ENCODE data around the gene NXPE3.

The NXPE3 gene

GRCh38 chr3:101851850-101852714, 73.1 kb downstream of the NXPE3 start:
- TF ChIP-seq, protein P1, sequence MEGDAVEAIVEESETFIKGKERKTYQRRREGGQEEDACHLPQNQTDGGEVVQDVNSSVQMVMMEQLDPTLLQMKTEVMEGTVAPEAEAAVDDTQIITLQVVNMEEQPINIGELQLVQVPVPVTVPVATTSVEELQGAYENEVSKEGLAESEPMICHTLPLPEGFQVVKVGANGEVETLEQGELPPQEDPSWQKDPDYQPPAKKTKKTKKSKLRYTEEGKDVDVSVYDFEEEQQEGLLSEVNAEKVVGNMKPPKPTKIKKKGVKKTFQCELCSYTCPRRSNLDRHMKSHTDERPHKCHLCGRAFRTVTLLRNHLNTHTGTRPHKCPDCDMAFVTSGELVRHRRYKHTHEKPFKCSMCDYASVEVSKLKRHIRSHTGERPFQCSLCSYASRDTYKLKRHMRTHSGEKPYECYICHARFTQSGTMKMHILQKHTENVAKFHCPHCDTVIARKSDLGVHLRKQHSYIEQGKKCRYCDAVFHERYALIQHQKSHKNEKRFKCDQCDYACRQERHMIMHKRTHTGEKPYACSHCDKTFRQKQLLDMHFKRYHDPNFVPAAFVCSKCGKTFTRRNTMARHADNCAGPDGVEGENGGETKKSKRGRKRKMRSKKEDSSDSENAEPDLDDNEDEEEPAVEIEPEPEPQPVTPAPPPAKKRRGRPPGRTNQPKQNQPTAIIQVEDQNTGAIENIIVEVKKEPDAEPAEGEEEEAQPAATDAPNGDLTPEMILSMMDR (IDR thresholded peaks at IDR 0.05; ENCODE audit: control insufficient read depth, extremely low read depth, insufficient read depth) = no peak
- DNase-seq (ENCODE audit: low read depth) = no peak
- H3K4me3 ChIP-seq (ENCODE audit: low read depth, low read length) = no peak overlapping the region

DNA sequence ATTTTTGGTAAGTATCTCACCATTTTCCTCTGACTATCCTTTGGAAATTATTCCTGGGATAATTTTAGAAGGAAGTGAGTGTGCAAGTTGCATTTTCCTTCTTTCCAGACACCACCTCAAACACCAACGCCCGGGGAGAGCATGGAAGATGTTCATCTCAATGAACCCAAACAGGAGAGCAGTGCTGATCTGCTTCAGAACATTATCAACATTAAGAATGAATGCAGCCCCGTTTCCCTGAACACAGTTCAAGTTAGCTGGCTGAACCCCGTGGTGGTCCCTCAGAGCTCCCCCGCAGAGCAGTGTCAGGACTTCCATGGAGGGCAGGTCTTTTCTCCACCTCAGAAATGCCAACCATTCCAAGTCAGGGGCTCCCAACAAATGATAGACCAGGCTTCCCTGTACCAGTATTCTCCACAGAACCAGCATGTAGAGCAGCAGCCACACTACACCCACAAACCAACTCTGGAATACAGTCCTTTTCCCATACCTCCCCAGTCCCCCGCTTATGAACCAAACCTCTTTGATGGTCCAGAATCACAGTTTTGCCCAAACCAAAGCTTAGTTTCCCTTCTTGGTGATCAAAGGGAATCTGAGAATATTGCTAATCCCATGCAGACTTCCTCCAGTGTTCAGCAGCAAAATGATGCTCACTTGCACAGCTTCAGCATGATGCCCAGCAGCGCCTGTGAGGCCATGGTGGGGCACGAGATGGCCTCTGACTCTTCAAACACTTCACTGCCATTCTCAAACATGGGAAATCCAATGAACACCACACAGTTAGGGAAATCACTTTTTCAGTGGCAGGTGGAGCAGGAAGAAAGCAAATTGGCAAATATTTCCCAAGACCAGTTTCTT, 74.2 kb downstream of the NXPE3 start:
- H3K4me3 ChIP-seq (ENCODE audit: low read depth, low read length) = no peak overlapping the region
- TF ChIP-seq, protein P1 (IDR thresholded peaks at IDR 0.05; ENCODE audit: control insufficient read depth, extremely low read depth, insufficient read depth) = no peak
- DNase-seq (ENCODE audit: low read depth) = no peak

- TF ChIP-seq, protein P1 (IDR thresholded peaks at IDR 0.05; ENCODE audit: control insufficient read depth, extremely low read depth, insufficient read depth) = no peak
- H3K4me3 ChIP-seq (ENCODE audit: low read depth, low read length) = no peak overlapping the region
- no peak for DNase-seq (ENCODE audit: low read depth)
These were observed 75.0 kb downstream of the NXPE3 start for GRCh38 chr3:101853982-101854381.

- DNase-seq (ENCODE audit: low read depth) = no peak
- TF ChIP-seq, protein P1 (IDR thresholded peaks at IDR 0.05; ENCODE audit: control insufficient read depth, extremely low read depth, insufficient read depth) = no peak
- H3K4me3 ChIP-seq (ENCODE audit: low read depth, low read length) = no peak overlapping the region
These were observed 75.7 kb downstream of the NXPE3 start for GRCh38 chr3:101854608-101855304.

GRCh38 chr3:101857301-101857741, 78.3 kb downstream of the NXPE3 start:
- TF ChIP-seq, protein P1 (IDR thresholded peaks at IDR 0.05; ENCODE audit: control insufficient read depth, extremely low read depth, insufficient read depth) = no peak
- H3K4me3 ChIP-seq (ENCODE audit: low read depth, low read length) = no peak overlapping the region
- DNase-seq (ENCODE audit: low read depth) = no peak

DNA sequence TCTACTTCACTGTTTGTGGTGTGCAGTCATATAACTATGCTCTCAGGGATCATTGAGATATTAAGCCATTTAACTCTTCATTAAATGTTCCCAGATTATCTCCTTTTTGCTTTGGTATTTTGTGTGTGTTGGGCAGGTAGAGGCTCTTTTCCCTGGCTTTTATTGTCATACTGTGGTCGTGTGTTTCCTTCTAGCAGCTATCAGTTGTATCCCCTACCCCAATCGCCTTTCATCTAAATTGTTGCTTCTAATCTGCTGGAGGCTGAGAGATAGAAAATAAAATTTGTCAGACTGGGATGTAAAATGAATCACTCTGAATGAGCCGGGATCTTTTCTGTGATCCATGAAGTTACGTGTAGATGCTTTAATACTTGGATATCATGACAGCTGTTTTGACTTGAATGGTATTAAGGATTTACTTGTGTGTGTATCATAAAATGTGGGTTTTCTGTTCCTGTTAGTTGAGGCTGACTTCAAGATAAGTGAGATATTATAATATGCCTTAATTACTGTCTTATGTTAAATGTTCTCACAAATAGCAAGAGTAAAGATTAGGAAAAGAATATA, 79.5 kb downstream of the NXPE3 start:
- no peak for DNase-seq (ENCODE audit: low read depth)
- no peak overlapping the region for H3K4me3 ChIP-seq (ENCODE audit: low read depth, low read length)
- TF ChIP-seq, protein P1 (IDR thresholded peaks at IDR 0.05; ENCODE audit: control insufficient read depth, extremely low read depth, insufficient read depth) = no peak

All from LNCaP clone FGC (cell line).